ENCODE data around the gene SUGCT. TPM values are rescaled to one million over a fixed set of nuclear protein-coding genes. Genes with fewer than 3 reads are reported as not detected.

Gene SUGCT
- total RNA-seq, 1 experiment from 2014 or later = 12.4 TPM

DNA sequence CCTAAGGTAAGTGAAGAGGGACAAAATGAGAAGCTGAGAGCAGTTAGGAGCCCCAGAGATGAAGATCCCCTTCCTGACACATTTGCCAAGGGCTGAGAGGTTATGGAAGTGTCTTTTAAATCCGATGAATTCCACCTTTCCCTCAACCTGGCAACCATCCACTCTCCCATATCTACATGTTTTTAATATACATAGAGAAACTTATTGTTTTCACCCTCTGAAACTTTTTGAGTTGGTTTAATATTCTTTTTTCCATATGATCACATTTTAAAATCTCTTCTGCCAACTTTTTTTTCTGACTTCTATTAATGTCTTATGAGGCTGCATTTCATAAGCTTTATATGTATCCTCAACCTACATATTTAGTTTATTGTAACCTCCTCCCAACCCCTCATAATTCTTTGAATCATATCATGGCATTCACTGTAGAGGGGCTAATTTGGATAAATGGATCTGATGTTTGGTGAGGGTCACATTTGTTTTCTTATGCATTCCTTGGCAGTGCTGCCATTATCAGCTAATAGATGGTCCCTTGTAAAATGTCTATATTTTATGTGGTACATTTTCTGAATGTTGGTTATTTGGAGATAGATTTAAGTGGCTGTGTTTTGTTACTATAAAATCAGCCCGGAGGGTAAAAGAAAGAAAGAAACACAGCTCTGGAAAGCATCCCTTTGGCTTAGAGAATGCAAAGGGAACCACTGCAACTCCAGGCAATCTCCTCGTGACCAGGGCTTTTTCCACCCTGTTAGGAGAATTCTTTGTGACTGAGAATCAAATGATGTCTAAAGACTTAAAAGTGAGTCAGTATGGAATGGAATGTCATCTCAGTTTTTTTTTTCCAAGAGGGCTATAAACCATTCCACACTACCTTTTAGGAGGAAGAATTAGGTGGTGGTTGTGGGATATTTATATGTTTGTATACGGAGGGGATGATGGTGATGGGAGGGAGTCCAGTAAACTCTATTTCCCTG is 334.4 kb downstream of the SUGCT start:
- DNase-seq (ENCODE audit: low read depth) = peak; percentile 59

DNA sequence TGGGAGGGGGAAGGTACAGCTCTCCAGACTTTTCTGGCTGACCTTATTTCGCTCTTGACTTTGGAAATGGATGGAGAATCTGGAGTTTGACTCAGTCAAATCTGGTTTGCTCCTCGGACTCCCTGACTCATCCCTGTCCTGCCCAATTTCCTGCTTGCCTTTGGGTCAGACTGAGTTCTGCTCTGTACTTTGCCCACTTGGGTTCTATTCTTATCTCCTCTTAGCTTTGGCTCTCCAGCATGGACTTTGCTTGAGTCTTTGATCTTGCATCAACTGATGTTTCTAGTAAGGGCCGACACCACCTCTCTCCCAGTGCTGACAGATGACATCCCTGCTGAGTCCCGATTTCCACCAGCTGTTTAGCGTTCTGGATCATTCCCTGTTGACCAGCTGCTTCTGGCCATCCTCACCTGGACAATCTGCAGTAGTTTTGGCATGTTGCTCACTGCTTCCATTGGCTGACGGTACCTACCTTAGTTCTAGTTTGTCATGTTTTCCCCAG is 335.3 kb downstream of the SUGCT start:
- DNase-seq (ENCODE audit: low read depth) = peak; percentile 68

DNA sequence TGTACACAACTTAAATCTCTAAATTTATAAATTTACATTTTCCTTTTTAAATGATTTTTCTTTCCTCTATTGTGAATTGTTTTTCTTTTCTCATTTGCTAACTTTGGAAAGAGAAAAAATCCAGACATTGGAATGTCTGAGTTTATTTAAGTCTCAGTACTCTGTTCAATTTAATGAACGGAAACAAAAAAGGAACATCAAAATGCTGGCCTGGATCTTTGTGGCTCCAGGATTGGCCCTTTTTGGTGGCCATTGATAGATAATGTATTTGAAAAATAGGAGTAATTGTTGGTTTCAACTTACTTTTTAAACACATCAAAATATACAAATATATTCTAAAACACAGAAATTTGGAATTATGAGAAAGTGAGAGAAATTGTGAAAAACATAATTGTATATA is 336.0 kb downstream of the SUGCT start:
- DNase-seq (ENCODE audit: low read depth) = no peak

DNA sequence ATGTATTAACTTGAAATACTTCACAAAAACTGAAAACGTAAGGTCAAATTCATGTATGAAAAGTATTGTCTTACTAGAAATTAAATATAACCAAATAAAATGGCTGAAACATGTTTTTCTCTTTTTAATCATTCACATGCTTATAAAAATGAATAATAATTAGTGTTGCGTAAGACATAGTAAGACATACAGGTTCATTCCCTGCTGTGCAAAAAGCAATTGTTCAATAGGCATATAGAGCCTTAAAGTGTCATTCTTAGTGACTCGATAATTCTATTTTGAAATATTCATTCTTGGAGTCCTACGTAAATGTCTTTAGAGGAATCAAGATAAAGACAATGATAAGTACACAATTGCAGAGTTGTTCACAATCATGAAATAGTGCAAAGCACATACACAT is 337.1 kb downstream of the SUGCT start:
- no peak for DNase-seq (ENCODE audit: low read depth)

DNA sequence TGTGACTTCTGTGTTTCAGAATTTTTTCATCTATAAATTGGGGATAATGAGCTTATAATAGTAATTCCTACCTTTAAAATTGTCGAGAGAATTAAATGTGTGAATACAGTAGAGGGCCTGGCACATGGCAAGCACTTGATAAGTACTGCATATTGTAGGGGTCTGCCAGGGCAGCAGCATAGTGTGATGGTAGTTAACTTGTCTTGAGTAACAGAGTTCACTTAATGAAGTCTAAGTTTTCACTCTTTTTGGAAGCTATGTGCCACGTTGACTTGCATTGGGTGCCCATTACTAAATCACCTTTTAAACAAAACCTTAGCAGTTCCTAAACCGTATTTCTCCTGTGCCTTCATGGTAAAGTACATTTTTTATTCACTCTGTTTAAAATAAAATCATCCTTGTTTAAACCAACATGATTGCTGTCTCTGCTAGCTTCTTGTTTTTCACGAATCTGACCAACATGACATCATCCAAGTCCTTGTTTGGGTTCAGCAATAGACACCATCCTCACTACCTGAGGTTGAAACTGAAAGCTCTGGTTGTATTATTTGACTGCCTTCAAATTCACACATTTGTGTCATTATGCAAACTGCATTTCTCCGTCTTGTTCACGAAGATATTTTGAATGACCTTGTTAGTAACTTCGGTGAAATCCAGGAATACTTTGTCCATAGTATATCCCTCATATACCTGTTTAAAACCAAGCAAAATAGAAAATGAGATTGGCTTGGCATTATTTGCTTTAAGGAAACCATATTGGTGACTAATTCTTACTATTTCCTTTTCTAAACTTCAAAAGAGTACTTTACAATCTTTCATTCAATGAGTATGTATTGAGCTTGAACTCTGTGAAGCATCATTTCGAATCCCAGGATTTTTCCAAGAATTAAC is 340.2 kb downstream of the SUGCT start:
- DNase-seq (ENCODE audit: low read depth) = no peak

DNA sequence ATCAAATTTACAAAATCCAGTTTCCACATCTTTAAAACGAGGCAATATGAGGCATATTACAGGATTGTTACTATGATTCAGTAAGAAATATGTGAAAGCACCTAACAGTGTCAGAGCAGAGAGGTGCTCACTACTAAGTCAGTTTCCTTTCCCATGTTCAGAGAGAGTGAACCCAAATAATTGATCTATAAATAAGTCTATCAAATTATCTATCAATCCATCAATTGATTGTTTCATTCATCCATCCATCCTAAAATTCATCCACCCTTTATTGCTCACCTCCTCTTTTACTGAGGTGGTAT is 340.8 kb downstream of the SUGCT start:
- no peak for DNase-seq (ENCODE audit: low read depth)

DNA sequence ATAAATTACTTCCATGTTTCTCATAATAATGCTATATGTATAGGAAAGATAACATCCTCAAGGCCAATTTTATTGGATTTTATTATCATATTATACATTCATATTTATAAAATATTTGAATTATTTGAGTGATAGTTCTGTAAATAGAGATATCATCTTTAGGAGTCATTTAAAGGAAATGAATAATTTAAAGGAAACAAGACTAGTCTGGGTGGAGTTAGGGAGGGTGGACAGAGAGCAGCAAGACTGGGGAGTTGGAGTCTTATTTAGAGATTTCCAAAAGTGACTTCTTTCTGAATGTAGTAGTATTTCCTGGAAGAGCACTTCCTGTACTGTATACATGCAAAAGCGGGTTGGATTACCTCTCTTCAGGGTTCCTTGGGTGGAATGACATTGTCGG is 342.3 kb downstream of the SUGCT start:
- DNase-seq (ENCODE audit: low read depth) = no peak

DNA sequence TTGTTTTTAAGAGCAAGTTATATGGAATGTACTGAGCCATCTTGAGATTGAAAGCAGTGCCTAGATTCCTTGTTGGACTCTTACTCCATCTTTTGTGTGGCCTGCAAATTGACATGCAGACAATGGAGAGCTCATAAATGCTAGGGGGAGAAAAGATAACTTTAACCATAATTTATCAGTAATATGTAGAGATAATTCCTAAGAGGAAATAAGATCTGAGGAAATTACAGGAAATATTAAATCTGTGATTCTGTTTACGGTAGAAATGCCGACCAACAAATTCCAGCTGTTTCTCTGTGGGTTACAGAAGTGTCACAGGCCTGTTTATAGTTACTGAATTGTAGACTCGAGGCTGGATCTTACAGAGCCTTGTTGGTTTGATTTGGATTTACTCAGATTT is 348.0 kb downstream of the SUGCT start:
- no peak for DNase-seq (ENCODE audit: low read depth)

DNA sequence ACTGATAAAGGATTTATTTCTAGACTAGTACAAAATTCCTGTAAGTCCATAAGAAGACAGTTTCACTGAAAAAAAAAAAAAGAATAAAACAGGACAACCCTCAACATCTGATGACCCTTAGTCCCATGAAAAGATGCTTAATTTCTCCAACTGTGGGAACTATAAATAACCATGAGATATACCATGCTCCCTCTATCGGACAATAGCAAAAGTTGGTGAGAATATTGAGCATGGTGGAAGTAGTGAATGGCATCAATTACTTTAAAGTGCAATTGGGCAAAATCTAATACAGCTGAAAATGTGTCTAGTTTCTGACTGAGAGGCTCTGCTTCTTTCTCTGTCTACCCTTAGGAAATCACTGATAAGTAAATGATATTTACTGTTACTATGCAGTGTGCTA is 348.8 kb downstream of the SUGCT start:
- DNase-seq (ENCODE audit: low read depth) = peak; percentile 34

DNA sequence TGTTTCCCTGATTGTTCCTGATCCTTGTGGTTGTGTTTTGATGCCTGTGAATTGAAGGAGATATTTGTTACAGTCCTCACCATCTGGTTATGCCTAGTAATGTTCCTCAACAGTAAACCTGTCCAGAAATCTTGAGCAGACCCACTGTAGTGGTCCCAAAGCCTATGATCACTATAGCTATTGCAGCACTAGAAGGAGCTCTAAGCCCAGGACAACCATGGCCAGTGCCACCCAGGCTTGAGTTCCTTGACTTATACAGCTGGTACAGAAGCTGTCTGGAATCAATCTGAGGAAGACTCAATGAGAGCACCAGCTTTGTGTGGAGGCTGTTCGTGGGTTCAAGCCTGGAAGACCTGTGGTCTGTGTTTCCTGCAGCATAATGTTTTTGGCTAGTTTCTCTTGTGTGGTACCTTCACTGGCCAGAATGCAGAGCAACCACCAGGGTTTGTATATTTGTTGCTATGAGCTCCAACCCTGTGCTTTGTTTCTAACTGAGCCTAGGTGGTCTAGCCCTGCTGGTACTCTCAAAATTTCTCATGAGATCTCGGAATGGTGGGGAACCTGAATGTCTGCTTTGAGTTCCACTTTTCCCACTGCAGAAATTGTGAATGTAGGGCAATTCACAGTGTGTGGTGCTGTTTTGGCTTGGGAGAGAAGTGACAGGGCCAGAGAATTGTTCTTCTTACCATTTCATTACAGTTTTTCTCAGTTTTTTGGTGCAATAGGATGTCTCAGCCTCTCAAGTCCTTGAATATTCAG is 355.2 kb downstream of the SUGCT start:
- no peak for DNase-seq (ENCODE audit: low read depth)

DNA sequence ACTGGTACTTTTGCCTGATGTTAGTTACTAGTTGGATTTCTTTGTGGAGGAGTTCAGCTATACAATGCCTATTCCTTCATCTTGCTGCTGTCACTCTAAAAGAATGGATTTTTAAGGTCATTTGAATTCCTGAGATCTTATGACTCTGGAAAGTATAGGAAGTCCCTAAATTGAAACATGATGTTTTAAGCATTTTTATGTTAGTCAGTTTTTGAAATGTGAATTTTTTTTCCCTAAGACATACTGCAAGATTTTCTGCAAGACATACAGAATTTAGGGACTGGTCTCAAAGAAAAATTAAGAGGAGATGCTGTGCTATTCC is 355.8 kb downstream of the SUGCT start:
- no peak for DNase-seq (ENCODE audit: low read depth)

DNA sequence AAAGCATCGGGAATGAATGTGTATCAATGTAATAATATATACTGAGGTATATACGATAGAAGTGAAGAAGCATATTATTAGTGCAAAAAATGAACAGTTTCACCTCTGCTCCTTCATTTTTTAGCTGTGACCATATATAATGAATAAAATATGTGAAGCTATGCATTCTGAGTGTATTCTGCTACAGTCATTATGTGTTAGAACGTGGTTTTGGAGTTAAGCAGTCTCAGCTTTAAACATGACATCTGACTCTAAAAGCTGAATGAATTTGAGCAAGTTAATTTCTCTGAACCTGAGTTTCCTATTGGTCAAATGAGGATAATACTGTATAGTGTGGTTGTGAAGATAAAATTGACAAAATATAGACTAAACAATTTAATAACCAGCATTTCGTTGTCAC is 358.1 kb downstream of the SUGCT start:
- no peak for DNase-seq (ENCODE audit: low read depth)

DNA sequence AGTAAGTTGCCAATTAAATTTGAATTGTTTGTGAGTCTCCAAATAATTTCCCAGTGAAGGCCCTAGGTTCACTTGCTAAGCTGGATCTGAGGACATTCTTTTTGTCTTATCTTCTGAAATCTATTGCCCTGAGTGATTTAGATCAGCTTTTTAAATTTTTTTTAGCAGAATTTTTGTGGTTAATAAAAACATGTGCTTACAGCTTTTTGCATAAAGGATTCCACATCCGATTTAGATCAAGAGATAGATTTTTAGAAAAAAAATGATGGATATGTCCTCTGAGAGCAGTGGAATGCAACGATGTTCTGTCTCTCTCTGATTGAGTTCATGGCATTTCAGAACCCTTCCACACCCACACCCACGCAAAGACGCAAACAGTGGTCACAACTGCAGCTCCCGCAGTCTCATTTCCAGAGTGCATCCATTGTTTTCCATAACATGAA is 358.8 kb downstream of the SUGCT start:
- peak; percentile 67 for DNase-seq (ENCODE audit: low read depth)

DNA sequence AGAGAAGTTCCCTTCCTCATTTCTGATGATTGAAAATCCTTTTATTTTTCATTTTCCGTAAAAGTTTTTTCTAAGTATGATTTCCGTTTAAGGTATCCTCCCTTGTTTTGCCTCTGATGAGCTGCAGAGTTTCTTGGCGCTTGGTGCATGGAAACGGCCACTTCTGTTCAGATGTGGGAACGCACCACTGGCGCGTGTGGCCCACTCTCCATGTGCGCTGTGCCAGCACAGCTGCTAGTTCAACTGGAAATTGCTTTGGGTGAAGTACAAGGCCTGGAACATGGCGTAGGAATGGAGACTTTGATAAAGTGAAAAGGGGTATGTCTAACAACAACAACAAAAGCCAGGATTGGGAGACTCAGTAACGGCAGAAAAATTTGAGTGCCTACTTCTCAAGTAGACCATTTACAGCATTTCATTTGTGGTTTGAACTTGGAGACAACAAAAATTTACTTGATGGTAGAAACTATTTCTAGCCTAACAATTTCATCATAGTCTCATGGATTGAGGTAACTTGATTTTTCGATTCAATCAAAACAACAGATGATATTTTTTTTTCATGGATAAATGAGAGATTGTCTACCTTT is 364.2 kb downstream of the SUGCT start:
- no peak for DNase-seq (ENCODE audit: low read depth)

DNA sequence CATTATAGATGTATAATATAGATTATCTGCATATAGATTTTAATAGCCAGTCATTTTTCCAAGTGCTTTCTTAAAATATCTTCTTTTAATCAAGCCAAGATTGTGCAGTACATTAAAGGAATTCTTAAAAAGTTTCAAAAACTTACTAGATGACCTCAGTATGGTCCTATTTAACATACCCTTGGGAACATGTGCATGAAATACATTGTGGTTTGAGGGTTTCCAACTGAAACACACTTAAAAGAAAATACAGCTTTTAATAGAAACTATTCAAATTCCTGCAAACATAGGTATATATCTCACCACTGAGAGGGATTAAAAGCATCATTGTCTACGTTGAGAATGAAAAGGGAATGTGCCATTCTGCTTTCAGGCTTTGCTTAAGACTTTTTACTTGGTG is 364.9 kb downstream of the SUGCT start:
- DNase-seq (ENCODE audit: low read depth) = peak; percentile 27

DNA sequence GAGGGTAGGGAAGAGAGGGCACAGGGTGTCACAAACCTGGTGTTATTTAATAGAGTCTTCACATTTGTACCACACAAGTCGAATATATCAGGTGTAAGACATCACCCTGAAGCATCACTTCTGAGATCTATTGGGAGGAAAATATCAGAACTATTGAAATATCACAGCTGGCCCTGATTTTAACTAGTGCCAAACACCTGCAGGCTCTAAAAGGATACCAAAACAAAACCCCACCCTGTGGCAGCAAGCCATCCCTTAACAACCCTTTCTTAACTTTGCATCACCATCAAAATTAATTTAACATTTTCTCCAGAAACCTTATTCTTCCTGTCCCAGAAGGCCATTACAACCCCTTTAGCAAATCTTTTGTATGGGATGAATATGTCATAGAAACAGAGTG is 365.4 kb downstream of the SUGCT start:
- no peak for DNase-seq (ENCODE audit: low read depth)

DNA sequence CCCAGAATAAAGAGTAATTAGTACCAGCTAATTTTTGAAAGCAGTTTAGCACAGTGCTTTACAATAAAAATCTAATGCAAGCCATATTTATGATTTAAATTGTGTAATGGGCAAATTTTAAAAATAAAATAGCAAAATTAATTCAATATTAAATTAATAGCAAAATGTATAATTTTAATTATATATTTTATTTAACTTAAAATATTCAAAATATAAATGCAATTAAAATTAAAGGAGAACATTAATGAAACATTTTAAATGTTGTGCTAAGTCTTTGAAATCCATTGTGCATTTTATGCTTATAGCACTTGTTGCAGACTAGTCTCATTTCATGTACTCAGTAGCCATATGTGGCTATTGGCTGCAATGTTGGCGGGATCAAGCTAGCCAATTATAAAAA is 367.6 kb downstream of the SUGCT start:
- no peak for DNase-seq (ENCODE audit: low read depth)

DNA sequence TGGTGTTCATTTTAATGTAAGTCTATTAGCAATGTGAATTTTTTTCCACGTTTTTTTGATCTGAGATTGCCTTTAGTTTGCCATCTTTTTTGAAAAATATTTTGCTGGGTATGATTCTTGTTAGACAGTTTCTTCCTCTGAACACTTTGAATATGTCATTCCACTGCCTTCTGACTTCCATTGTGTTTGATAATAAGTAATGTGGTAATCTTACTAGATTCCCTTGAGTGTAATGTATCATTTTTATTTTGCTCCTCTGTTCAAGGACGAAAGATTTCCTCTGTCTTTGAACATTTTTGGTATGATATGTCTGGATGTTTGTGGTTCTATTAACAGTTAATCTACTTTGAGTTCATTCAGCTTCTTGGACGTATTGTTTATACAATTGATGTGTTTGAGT is 371.4 kb downstream of the SUGCT start:
- DNase-seq (ENCODE audit: low read depth) = no peak

DNA sequence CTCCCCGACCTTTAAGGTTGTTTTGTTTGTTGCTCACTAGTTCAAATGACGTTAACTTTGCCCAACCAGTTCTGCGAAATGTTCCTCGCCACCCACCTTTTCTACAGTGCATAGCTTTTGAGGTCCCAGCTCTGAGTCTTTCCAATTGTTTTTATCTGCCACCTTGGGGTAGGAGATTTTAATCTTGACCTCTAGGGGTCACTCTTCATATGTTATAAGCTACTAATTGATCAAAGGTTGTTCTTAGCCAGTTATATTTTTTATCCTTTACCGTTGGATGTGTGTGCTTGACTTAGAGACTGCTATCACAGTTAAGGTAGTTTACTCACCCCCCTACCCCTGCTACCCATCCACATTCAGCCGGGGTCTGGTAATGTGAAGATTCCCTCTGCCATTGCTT is 372.4 kb downstream of the SUGCT start:
- DNase-seq (ENCODE audit: low read depth) = peak; percentile 62

DNA sequence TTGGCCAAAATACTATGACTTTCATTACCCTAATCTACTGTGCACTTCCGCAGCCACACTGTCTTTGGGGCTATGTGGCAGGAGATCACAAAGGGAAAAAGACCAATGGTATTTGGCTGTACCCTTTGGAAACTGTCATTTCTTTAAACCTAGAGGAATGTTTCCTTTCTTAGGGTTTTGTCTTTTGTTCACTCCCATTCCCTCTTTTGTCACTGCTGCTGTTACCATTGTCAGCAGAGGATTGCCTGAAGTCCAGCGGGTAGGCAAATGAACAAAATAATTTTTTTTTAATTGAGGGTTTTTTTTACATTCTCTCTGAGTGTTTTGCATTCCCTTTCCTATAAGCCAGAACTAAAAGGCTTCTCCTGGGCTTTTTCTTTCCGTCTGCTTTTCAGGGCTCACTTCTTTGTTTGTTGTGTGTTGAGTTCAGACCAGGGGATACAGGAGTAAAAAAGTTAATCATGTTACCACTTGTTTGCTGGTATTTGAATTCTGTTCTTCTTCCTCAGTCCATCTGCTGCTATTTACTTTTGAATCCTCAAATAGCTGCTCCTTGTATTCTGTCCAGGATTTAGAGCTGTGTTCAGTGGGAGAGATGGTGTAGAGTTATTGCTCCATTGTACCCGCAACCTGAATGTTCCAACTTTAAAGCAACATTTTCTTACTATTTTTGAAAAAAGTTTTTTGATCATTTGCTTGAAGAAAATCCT is 374.6 kb downstream of the SUGCT start:
- DNase-seq (ENCODE audit: low read depth) = no peak

DNA sequence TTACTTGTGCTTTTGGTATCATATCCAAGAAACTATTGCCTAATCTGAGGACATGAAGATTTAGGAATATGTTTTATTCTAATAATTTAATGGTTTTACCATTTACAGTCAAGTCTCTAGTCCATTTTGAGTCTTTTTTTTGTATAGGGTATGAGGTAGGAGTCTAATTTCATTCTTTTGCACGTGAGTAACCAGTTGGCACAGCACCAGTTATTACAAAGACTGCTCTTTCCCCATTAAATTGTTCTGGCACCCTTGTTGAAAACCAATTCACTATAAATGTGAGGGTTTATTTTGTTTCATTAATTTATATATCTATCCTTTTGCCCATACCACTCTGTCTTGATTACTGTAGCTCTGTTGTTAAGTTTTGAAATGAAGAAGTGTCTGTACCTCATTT is 381.6 kb downstream of the SUGCT start:
- no peak for DNase-seq (ENCODE audit: low read depth)

Measured in RPMI7951 (cell line).